ENCODE results near the gene TMTC4. TPM values are rescaled to one million over a fixed set of nuclear protein-coding genes. Genes with fewer than 3 reads are reported as not detected.

TMTC4 gene
- total and polyA plus RNA-seq, 2 of the 4 experiments (the other 2 are of a cell fraction) = 8.4 to 14.3 TPM

DNA sequence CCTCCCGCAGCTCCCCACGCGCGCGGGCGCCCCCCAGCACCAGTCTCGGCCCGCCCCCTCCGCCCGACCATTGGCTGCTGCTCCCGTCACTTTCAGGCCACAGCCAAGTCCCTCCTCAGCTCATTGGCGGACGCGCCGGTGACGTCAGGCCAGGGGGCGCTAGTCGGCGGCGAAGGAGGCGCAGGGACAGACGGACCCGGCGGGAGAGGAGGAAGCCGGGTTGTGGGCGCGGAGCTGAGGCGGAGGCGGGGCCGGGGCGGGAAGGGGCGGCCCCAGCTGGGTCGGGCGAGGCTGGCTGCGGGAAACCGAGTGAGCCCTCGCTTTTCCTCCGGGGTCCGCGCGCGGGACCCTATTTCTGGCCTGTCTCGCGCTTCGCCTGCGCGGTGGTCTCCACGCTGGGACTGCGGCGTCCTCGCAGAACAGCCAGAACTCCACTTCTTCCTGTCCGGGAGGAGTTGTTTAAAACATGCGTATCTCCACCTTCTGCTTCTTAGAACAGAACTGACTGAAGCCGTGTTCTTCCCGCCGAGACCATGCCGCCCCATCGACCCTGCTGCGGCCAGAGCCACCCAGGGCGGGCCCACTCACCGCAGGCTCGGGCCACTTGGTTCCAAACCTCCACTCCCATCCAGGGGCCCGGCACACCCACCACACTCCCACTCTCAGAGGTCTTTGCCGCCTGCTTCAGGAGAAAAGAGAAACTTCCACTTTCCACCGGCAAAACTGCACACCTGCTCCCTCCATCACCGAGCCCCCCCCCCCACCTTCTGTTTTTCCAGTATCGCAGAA, 471 bp upstream of the TMTC4 start (continued):
- peak; percentile 69; the same call in 1 of the 2 replicates for TF ChIP-seq FOS (IDR thresholded peaks at IDR 0.05; ENCODE audit: low read depth, low read length)
- no peak for TF ChIP-seq BHLHE40 (IDR thresholded peaks at IDR 0.05; ENCODE audit: low read depth, low read length)

DNA sequence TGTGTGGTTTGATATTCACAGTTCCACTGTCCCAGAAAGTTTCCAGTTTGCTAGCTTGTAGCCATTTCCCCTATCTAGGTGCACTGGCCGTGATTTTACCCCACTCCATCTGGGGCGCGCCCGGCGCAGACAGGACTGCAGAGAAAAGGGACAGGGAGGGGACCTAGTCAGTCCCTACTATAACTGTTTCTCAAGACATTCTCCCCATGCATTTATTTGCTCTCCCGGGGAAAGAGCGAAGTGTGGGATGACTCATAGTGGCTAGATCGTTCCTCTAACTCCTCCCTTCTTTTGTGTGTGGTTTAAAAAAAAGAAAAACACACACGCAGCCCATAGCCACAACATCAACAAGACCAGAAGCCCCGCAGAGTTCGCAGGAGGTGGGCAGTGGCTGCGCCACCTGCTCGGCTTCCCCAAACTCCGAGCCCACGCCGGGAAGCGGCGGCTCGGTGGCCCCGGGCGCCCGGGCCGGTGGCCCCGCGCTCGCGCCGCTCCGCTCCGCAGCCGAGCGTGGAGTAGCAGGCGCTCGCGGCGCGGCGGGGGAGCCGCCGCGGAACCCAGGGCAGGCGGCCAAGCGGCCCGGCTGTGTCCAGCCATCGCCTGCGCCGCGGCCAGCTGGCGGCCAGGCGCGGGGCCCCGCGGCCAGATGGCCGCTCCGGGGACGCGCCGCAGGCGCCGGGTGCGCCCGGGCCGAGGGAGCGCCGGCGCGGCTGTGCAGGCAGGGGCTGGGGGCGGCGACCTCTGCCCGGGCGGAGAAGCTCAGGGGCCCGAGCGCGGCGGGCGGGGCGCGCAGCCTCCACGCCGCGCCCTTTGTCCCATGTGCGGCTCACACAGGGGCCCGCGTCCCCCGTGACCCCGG, 653 bp downstream of the TMTC4 start:
- intact Hi-C loops (cut with micrococcal nuclease) = no loop called here
- peaks cover 4 to 17% of the 10 kb centered on the region in 2 experiments for H3K79me1 ChIP-seq (ENCODE audit: low read depth in 1 of 2, low read length in 2 of 2)
- H2AFZ ChIP-seq (replicated peaks; ENCODE audit: low read length, poor library complexity) = peak overlapping the region; percentile 90
- ATAC-seq (ENCODE audit: low read depth) (peak; percentile 21), DNase-seq (peak; percentile 83)
- no peak overlapping the region for H4K8ac ChIP-seq (ENCODE audit: low read depth in 2 of 2, low read length in 2 of 2)
- peak overlapping the region; percentile 79 for H3K4me3 ChIP-seq (ENCODE audit: insufficient read depth, low read depth, low read length)
- peak overlapping the region; percentile 33 for H2BK5ac ChIP-seq (ENCODE audit: low read depth, low read length, poor library complexity, severe bottlenecking)
- no peaks in the 10 kb centered on the region for H3K9me3 ChIP-seq (ENCODE audit: control insufficient read depth, insufficient read depth, low read length)
- WGBS, 2 experiments (ENCODE audit: extremely low coverage in 2 of 2, insufficient read length in 1 of 2) = 0% methylated on average over 33 of the region's 86 CpGs; no CpG with 5 or more reads in 1 of the 2 experiments
- H2BK15ac ChIP-seq (ENCODE audit: low read depth, low read length) = no peak overlapping the region
- peak overlapping the region; percentile 86 for H2AK9ac ChIP-seq (replicated peaks; ENCODE audit: low read depth, low read length, poor library complexity)
- H4K5ac ChIP-seq (ENCODE audit: low read depth, low read length) = no peak overlapping the region
- ChIA-PET CTCF (no interaction called here), POLR2A (ENCODE audit: unreplicated experiment) (no interaction called here)
- H3K9ac ChIP-seq (ENCODE audit: low read depth, low read length) = peak overlapping the region; percentile 40
- peak overlapping the region; percentile 54; the same call in 1 of the 2 replicates for H3K14ac ChIP-seq (replicated peaks; ENCODE audit: low read depth, low read length)
- H4K20me1 ChIP-seq (ENCODE audit: insufficient read depth, low read length) = peaks cover 4% of the 10 kb centered on the region; the same call in 1 of the 2 replicates
- H3K27me3 ChIP-seq (ENCODE audit: control insufficient read depth, insufficient read depth, low read length) = no peaks in the 10 kb centered on the region; the same call in 1 of the 2 replicates
- H2AK5ac ChIP-seq (ENCODE audit: low read depth, low read length) = no peak overlapping the region
- H3K23ac ChIP-seq (ENCODE audit: low read depth, low read length) = peak overlapping the region; percentile 39; the same call in 1 of the 2 replicates
- H3K9me1 ChIP-seq (ENCODE audit: insufficient read depth, low read length) = peaks cover 4% of the 10 kb centered on the region; the same call in 1 of the 2 replicates
- peak overlapping the region; percentile 14; the same call in 1 of the 2 replicates for H3K27ac ChIP-seq (ENCODE audit: insufficient read depth, low read length)
- 0 out of 2 replicates have a peak overlapping the region, but pooled peaks have one; percentile 24 for H3K4ac ChIP-seq (ENCODE audit: low read depth, low read length)
- no peak overlapping the region; the same call in 1 of the 2 replicates for H3K56ac ChIP-seq (ENCODE audit: extremely low read depth, insufficient read depth, low read length)
- in situ Hi-C loops (cut with MboI; ENCODE audit: low sequenced_read_pairs) = no loop called here
- dilution Hi-C loops (cut with HindIII; ENCODE audit: low sequenced_read_pairs, unreplicated experiment) = no loop called here
- H2BK120ac ChIP-seq (ENCODE audit: low read depth, low read length) = no peak overlapping the region
- peak overlapping the region; percentile 97 for H3K4me2 ChIP-seq (ENCODE audit: low read depth, low read length)
- no peak overlapping the region for H2BK20ac ChIP-seq (ENCODE audit: low read depth, low read length)
- no TSS peak for BruUV-seq (replicated peaks)
- H3K36me3 ChIP-seq (ENCODE audit: control insufficient read depth, insufficient read depth, low read length) = peaks cover 4% of the 10 kb centered on the region; the same call in 1 of the 2 replicates
- H3K18ac ChIP-seq (ENCODE audit: low read depth, low read length) = no peak overlapping the region
- no peak overlapping the region for H4K91ac ChIP-seq (ENCODE audit: insufficient read depth, low read depth, low read length)
- H3K4me1 ChIP-seq (ENCODE audit: control insufficient read depth, insufficient read depth, low read length) = peaks cover 8% of the 10 kb centered on the region; the same call in 1 of the 2 replicates
- TF ChIP-seq CEBPB (IDR thresholded peaks at IDR 0.05; ENCODE audit: low read depth, low read length) = no peak
- TF ChIP-seq, protein P1, sequence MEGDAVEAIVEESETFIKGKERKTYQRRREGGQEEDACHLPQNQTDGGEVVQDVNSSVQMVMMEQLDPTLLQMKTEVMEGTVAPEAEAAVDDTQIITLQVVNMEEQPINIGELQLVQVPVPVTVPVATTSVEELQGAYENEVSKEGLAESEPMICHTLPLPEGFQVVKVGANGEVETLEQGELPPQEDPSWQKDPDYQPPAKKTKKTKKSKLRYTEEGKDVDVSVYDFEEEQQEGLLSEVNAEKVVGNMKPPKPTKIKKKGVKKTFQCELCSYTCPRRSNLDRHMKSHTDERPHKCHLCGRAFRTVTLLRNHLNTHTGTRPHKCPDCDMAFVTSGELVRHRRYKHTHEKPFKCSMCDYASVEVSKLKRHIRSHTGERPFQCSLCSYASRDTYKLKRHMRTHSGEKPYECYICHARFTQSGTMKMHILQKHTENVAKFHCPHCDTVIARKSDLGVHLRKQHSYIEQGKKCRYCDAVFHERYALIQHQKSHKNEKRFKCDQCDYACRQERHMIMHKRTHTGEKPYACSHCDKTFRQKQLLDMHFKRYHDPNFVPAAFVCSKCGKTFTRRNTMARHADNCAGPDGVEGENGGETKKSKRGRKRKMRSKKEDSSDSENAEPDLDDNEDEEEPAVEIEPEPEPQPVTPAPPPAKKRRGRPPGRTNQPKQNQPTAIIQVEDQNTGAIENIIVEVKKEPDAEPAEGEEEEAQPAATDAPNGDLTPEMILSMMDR (conservative IDR thresholded peaks at IDR 0.05; ENCODE audit: low read depth, low read length) = no peak
- no peak for TF ChIP-seq RCOR1 (IDR thresholded peaks at IDR 0.05; ENCODE audit: insufficient replicate concordance, low read length)
- no peak for TF ChIP-seq MAZ (IDR thresholded peaks at IDR 0.05; ENCODE audit: borderline replicate concordance, low read depth, low read length)
- TF ChIP-seq RFX5 (IDR thresholded peaks at IDR 0.05; ENCODE audit: low read depth, low read length) = no peak
- TF ChIP-seq BHLHE40 (IDR thresholded peaks at IDR 0.05; ENCODE audit: low read depth, low read length) = 0 out of 2 replicates have a peak, but pooled peaks have one; percentile 5
- TF ChIP-seq, protein P2, sequence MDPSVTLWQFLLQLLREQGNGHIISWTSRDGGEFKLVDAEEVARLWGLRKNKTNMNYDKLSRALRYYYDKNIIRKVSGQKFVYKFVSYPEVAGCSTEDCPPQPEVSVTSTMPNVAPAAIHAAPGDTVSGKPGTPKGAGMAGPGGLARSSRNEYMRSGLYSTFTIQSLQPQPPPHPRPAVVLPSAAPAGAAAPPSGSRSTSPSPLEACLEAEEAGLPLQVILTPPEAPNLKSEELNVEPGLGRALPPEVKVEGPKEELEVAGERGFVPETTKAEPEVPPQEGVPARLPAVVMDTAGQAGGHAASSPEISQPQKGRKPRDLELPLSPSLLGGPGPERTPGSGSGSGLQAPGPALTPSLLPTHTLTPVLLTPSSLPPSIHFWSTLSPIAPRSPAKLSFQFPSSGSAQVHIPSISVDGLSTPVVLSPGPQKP (IDR thresholded peaks at IDR 0.05; ENCODE audit: borderline replicate concordance, low read depth, low read length) = no peak
- TF ChIP-seq NFE2L2 (IDR thresholded peaks at IDR 0.05; ENCODE audit: low read depth, low read length) = no peak
- no peak for TF ChIP-seq MAFK (IDR thresholded peaks at IDR 0.05; ENCODE audit: low read depth, low read length)

Data from IMR-90 (cell line).